H1 (cell line): ENCODE results near the gene MID2. TPM values are rescaled to one million over a fixed set of nuclear protein-coding genes. Genes with fewer than 3 reads are reported as not detected.

Experiments
- EZH2 ChIP-seq: fragments of 200-600 bp; sonication (generic); IDR thresholded peaks from 2 replicates; pipeline ENCODE4 v1.7.1; 2012; ENCODE audit warnings: low read depth, mild to moderate bottlenecking, moderate library complexity, low read length, inconsistent platforms; ENCODE audit not compliant: severe bottlenecking
- NANOG ChIP-seq: IDR thresholded peaks from 2 replicates; pipeline ENCODE4 v1.6.1; 2011; ENCODE audit warnings: low read length, low read depth, mild to moderate bottlenecking, inconsistent platforms; ENCODE audit not compliant: insufficient read depth, poor library complexity, severe bottlenecking
- POLR2AphosphoS5 ChIP-seq: IDR thresholded peaks from 2 replicates; pipeline ENCODE4 v1.6.1; 2011; ENCODE audit warnings: low read depth, low read length
- TEAD4 ChIP-seq: IDR thresholded peaks from 2 replicates; pipeline ENCODE4 v1.6.1; 2012; ENCODE audit warnings: low read depth, low read length, inconsistent platforms, mixed read lengths
- polyA plus RNA-seq, 7 experiments: library from polyadenylated mRNA; depleted of rRNA in 3 of 7; stranded (reverse) in 5 of 7; unstranded in 2 of 7; fragments of >200 nt in 5 of 7; fragments of 200-250 nt in 2 of 7; gene quantifications; 1 replicate in 5 of 7; 2 replicates in 1 of 7; 4 replicates in 1 of 7; pipeline versions ENCODE4 v1.2.1 to v1.2.3, GENCODE V29; 2011 to 2013; ENCODE audit warnings: missing spikeins in 2 of 7, mixed read lengths in 2 of 7
- total RNA-seq: library from RNA; stranded (reverse); fragmentation: NEBNext Ultra II Directional; extraction: Animal tissue kit (Norgen Biotek cat#: 25700); gene quantifications from 2 replicates; pipeline ENCODE4 v1.2.1, GENCODE V29; 2021

MID2 gene
- total and polyA plus RNA-seq, 2 of the 8 experiments (the other 6 are each of a cell fraction or from before 2014, with no cell fraction given): 0.98 to 1.7 TPM

GRCh38 chrX:107924136-107924746 lies 98.6 kb downstream of the MID2 start (continued):
- TF ChIP-seq NANOG (no peak), EZH2 (no peak), TEAD4 (no peak), POLR2AphosphoS5 (no peak)
